ENCODE results near the gene STK10. TPM values are rescaled to one million over a fixed set of nuclear protein-coding genes. Genes with fewer than 3 reads are reported as not detected.

Gene STK10
- total RNA-seq, 2 donors from 2014 or later: 9.1 to 9.9 TPM

DNA sequence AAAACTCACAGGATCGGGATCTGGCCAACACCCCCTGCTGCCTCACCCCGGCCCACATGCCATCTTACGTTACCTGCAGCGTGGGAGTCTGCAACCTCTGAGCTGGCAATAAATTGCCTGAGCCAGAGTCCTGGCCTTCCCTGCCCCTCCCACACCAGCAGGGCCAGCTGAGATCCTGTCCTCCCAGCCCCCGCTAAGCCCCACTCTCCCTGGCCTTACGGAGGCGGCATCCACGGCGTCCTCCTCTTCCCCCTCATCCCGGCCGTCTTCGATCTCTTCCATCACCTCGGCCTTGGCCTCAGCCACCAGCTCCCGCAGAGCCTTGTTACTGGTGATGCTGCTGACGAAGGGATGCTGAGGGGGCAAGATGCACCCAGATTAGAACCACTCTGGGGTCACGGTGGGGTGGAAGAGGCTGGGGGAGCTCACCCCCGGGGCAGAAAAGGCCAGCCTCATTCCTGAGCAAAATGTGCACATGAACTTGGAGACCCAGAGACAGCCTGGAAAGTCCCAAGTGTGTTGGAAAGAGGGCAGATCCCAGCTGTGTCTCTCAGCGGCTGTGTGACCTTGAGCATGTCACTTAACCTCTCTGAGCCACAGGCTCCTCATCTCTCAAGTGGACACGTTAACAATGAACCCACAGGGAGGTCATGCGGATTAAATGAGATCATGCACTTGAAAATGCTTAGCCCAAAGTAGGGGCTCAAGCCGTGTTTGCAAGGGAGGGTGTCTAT, 91.7 kb downstream of the STK10 start:
- no peak for DNase-seq
- intact Hi-C loops (cut with DNase I): no loop called here
- Histone ChIP-seq H3K4me3 (no peak overlapping the region), H3K27me3 (no peaks in the 10 kb centered on the region), H3K4me1 (no peaks in the 10 kb centered on the region), H3K9me3 (no peaks in the 10 kb centered on the region), H3K27ac (no peak overlapping the region), H3K36me3 (replicated peaks in 1 of 2; ENCODE audit: insufficient read depth in 1 of 2, low read depth in 2 of 2) (no peaks in the 10 kb centered on the region)
- 85 to 90% methylated on average over 21 of the region's 21 CpGs for WGBS, 2 donors
- no peak for ATAC-seq
- TF ChIP-seq POLR2A (IDR thresholded peaks at IDR 0.05): no peak
- TF ChIP-seq, protein P1, sequence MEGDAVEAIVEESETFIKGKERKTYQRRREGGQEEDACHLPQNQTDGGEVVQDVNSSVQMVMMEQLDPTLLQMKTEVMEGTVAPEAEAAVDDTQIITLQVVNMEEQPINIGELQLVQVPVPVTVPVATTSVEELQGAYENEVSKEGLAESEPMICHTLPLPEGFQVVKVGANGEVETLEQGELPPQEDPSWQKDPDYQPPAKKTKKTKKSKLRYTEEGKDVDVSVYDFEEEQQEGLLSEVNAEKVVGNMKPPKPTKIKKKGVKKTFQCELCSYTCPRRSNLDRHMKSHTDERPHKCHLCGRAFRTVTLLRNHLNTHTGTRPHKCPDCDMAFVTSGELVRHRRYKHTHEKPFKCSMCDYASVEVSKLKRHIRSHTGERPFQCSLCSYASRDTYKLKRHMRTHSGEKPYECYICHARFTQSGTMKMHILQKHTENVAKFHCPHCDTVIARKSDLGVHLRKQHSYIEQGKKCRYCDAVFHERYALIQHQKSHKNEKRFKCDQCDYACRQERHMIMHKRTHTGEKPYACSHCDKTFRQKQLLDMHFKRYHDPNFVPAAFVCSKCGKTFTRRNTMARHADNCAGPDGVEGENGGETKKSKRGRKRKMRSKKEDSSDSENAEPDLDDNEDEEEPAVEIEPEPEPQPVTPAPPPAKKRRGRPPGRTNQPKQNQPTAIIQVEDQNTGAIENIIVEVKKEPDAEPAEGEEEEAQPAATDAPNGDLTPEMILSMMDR (IDR thresholded peaks at IDR 0.05): no peak

DNA sequence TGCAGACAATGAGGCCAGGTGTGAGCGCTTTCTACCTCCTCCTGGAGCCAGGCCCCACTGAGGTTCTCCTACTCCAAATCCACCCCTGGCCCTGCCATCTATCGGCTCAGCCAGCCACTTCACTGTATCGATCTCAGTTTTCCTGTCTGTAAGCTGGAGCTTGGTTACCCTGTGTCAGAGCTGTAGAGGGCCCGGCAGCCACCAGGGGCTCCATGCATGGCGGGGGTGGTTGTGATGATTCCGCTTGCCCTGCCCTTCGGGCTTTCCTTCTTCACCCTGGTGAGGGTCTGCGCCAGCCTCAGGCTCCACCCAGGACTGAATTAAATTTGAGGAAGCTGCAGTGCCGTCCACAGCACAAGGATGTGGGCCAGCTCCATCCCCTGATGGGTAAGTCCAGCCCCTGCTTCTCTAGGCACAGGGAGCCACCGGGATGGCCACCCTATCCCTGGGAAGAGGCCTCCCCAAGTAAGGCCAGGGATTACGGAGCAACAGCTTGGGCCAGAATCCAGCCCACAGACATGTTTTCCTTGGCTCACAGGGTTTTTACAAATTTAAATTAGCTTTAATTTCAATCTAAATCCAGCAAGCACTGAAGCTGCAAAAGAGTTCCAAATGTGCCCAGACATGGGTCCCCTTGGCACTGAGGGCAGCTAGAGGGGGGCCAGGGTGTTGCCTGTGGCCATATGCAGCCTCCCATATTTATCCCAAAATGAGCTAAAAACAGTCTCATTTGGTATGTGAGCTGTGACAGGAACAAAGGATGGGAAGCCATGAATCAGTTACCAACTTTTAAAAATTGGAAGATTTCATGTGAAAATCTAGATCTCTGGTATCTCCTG, 92.4 kb downstream of the STK10 start:
- no peak overlapping the region for H3K4me3 ChIP-seq
- H3K27ac ChIP-seq: no peak overlapping the region
- H3K36me3 ChIP-seq (replicated peaks in 1 of 2; ENCODE audit: insufficient read depth in 1 of 2, low read depth in 2 of 2): no peaks in the 10 kb centered on the region
- H3K9me3 ChIP-seq: no peaks in the 10 kb centered on the region
- H3K4me1 ChIP-seq: no peaks in the 10 kb centered on the region
- H3K27me3 ChIP-seq: no peaks in the 10 kb centered on the region
- 94 to 95% methylated on average over 7 to 11 of the region's 11 CpGs for WGBS, 2 donors
- intact Hi-C loops (cut with DNase I): no loop called here
- DNase-seq (no peak), ATAC-seq (no peak)
- TF ChIP-seq POLR2A (IDR thresholded peaks at IDR 0.05): no peak
- TF ChIP-seq, protein P1 (IDR thresholded peaks at IDR 0.05): no peak

DNA sequence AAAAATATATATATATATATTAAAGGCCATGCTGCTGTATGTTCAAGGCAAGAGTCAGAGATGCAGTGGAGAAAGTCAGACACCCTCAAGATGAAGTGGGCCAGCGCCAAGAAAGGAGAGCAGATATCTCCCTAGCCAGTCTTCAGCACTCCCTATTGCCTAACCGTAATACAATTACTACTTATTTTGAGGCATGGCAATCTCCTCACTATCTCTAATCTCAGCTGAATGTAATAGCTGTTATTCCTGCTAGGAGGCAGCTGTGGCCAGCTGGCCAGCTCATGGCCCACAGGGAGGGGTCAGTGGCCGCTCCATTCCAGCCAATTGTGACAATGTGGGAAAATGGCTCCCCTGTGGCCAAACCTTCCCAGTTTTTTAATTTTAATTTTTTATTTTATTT, 94.1 kb downstream of the STK10 start:
- Histone ChIP-seq H3K9me3 (no peaks in the 10 kb centered on the region), H3K4me3 (no peak overlapping the region), H3K4me1 (no peaks in the 10 kb centered on the region), H3K27ac (no peak overlapping the region), H3K36me3 (replicated peaks in 1 of 2; ENCODE audit: insufficient read depth in 1 of 2, low read depth in 2 of 2) (no peaks in the 10 kb centered on the region), H3K27me3 (no peaks in the 10 kb centered on the region)
- DNase-seq: no peak
- intact Hi-C loops (cut with DNase I): no loop called here
- ATAC-seq: no peak
- WGBS, 2 donors: 90 to 98% methylated on average over 3 of the region's 3 CpGs
- TF ChIP-seq, protein P1 (IDR thresholded peaks at IDR 0.05): no peak
- no peak for TF ChIP-seq POLR2A (IDR thresholded peaks at IDR 0.05)

DNA sequence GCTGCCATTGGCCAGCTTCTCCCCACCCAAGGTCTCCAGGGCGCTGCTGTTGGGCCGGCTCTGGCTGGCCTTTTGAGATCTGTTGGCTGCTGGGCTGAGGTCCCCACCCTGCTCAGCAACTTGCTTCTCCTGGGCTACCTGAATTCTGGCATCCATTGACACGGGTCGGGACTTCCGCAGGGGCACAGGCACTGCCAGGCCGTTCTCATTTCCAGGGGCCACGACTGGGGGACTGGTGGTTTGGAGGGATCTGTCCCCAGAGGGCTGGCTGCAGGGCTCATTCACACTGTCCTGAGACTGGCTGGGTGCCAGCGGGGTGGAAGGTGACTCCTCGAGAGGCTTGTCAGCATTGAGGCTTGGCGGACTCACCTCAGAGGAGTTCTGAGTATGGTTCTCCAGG, 94.5 kb downstream of the STK10 start:
- no peak for DNase-seq
- H3K9me3 ChIP-seq: no peaks in the 10 kb centered on the region
- ATAC-seq: no peak
- H3K4me1 ChIP-seq: no peaks in the 10 kb centered on the region
- no peaks in the 10 kb centered on the region for H3K36me3 ChIP-seq (replicated peaks in 1 of 2; ENCODE audit: insufficient read depth in 1 of 2, low read depth in 2 of 2)
- intact Hi-C loops (cut with DNase I): no loop called here
- TF ChIP-seq POLR2A (IDR thresholded peaks at IDR 0.05): no peak
- TF ChIP-seq, protein P1 (IDR thresholded peaks at IDR 0.05): no peak
- H3K27ac ChIP-seq: no peak overlapping the region
- no peaks in the 10 kb centered on the region for H3K27me3 ChIP-seq
- WGBS, 2 donors: 84 to 100% methylated on average over 5 to 8 of the region's 10 CpGs
- H3K4me3 ChIP-seq: no peak overlapping the region

Measured in body of pancreas (tissue), 4 donors.